NCI-H1436 (cell line): ENCODE measurements around the gene SIVA1.

Experiments used
- DNase-seq: peaks from one replicate; lab custom pipeline; 2025; lab: John Stamatoyannopoulos, UW

SIVA1 gene

DNA sequence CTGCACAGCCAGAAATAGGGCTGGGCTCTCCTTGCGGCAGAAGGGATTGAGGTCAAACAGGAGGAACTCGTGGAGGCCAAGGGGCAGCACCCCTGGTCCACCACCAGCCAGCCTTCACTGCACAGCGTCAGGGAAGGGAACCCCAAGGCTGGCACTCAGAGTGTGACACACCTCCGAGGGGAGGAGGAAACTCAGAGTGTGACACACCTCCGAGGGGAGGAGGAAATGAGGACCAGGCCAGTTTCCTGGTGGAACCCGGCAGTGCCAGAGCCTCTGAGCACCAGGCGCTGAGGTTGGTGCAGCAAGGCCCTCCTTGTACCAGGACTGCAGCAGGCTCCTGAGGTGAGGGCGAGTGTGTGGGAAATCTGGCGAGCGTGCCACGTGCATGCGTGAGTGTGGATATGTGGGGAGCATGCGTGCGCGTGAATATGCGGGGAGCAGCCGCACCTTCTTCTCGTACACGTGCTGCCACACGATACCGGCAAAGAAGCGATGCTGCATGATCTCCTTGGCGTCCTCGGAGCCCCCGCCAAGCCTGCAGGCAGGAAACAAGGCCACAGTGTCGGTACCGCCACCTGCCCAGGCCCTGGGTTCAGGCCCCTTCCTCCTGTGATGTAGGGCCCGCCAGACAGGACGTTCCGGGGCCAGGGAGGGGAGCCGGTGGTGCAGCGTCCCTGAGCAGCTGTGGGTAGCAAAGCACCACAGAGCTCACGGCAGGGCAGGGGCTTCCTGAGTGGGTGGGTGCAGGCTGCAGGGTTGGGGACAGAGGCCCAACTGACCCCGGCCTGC is 19.2 kb downstream of the SIVA1 start:
- no peak for DNase-seq

DNA sequence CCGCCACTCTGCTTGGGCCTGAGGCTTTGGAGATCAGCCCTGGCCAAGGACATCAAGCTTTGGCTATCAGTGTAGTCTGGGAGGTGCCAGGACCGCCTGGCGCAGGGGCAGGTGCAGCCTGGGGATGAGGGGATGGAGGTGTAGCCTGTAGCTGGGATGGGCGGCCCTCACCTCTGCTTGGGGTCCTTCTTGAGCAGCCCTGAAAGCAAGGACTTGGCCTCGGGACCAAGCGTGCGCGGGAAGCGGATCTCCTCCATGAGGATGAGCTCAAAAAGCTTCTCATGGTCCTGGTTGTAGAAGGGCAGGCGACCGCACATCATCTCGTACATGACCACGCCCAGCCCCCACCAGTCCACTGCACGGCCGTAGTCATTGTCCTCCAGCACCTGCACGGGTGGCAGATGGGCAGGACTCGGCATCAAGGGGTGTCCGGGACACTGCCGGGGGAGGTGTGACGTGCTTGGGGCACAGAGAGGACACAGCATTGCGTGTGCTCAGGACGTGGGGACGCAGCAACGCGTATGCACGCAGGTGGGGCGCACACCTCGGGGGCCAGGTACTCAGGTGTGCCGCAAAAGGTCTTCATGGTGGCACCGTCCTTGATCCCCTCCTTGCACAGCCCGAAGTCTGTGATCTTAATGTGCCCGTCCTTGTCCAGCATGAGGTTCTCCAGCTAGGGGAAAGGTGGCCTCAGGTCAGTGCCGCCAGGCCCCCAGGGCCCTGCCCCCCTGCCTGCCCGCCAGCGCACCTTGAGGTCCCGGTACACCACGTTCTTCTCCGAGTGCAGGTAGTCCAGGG is 20.0 kb downstream of the SIVA1 start:
- DNase-seq: no peak

DNA sequence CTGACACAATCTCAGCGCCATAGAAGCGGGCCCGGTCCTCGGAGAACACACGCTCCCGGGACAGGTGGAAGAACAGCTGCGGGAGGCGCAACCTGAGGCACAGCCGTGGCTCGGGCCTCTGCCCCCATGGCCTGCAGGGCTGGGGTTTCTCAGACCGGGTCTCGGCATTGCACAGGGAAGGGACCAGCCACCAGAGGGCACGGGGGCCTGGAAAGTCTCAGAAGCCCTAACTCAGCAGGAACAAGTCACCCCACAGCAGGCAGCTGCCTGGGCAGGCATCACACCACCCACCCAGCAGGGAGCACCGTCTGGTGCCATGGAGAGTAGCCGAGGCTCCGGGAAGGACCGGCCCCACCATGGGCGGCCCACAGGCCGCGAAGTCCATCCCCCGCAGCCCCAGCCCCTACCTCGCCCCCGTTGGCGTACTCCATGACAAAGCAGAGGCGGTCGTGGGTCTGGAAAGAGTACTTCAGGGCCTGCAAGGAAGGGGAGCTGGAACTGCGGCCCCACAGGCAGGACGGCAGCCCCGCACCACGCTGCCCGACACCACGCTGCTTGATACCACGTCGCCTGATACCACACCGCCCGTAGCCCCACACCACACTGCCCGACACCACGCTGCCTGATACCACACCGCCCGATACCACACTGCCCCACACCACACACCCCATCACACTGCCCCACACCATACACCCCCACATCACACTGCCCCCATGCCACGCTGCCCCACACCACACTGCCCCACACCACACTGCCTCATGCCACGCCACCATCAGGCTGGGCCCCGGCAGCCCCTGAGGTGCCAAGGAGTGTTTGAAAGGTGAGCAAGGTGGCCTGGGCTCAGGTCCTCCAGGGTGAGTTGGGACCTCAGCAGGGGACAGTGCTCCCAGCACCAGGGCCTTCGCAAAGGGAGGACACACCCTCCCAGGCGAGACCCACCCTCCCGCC is 20.8 kb downstream of the SIVA1 start:
- DNase-seq: no peak

DNA sequence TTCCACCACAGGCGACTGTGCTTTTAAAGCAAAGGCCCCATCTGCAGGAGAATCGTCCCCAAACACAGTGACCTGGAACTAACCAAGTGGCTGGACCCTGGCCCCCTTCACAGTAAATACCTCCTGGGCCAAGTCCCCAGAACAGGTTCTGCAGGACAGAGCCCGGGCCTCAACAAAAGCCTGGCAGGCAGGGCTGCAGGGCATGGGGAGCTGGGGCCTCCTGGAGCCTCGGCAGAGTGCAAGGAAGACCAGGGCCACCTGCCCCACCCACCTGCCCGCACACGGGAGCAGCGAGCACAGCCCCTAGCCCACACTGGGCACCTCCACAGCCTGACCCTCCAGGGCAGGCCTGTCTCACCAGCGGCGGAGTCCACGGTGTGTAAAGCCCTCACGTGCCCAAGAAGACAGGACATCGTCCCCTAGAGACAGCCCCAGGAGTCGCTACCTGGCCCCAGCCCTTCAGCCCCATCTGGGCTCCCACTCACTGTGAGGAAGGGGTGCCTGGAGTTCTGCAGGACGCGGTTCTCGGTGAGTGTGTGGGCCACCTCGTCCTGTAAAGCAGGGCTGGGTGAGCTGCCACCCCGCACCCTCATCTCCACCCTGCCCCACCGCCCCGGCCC is 21.6 kb downstream of the SIVA1 start:
- DNase-seq: no peak

DNA sequence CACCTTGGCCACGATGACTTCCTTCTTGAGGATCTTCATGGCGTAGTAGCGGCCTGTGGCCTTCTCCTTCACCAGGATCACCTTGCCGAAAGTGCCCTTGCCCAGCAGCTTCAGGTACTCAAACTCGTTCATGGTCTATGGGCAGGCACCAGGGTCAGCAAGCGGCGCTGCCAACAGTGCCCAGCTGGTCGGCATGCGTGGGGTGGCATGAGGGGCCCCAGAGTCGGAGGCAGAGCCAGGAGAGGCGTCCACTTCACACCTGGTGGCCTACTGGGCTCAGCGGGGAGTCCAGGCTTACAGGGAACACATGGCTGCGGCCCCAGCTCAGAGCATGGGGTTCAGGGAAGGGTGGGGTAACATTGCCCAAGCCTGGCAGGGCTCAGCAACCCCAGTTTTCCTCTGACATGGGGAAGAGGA is 22.1 kb downstream of the SIVA1 start:
- no peak for DNase-seq

DNA sequence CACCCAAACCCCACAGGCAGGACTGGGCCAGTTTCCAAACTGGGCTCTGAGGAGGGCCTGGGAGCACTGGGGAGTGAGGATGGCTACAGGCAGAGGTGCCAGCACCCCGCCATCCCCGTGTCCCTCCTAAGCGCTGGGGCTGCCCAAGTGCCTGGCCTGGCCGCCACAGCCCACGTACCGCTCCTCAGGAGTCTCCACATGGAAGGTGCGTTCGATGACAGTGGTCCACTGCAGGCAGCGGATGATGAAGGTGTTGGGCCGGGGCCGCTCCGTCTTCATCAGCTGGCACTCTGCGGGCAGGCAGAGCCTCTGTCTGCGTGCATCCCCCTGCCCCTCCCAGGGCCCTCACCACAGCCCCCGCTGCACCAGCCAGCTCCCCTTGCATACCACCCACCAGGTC is 23.5 kb downstream of the SIVA1 start:
- DNase-seq: no peak

DNA sequence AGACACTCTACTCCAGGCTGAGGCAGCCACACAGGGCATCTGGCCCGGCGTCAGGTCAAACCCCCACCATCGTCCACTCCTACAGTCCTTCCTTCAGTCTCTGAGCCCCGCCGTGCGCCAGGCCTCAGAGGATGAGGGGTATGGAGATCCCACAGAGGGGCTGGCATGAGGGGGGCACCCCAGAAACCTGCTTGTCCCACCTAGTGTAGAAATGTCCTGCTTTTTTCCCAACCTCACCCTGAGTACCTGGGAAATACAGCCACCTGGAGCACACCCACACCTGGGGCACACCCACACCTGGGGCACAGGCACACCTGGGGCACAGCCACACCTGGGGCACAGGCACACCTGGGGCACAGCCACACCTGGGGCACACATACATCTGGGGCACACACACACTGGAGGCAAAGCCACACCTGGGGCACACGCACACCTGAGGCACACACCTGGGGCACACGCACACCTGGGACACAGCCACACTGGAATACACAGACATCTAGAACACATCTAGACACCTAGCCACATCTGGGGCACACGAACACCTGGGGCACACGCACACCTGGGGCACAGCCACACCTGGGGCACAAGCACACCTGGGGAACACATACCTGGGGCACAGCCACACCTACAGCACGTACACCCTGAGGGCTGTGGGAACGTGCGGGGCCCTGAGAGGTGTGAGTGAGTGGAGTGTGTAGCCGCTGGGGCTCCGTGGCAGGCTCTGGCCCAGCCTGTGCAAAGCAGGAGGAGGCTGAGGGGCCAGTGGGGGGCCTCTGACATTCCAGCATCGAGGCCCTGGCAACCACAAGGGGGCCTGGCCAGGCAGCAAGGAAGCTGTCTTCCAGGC is 24.2 kb downstream of the SIVA1 start:
- DNase-seq: no peak

DNA sequence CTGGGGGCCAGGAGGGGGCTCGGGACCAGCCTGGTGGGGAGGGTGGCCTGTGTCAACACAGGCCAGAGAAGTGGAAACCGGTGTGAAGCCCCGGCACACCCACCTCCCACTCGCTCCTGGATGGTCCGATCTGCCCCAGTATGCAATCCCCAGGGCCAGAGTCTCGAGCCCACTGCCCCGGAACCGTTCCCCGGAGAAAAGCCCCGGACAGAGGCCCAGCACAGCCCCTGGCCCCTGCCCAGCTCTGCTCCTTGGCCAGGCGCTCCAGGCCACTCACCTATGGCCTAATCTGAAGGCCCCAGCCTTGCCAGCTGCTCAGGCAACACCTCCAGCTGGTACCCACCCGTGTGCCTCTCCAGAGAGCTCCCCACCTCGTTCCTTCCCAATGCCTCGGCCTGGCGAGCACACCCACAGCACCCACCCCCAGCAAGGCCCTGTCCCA is 24.9 kb downstream of the SIVA1 start:
- DNase-seq: no peak

DNA sequence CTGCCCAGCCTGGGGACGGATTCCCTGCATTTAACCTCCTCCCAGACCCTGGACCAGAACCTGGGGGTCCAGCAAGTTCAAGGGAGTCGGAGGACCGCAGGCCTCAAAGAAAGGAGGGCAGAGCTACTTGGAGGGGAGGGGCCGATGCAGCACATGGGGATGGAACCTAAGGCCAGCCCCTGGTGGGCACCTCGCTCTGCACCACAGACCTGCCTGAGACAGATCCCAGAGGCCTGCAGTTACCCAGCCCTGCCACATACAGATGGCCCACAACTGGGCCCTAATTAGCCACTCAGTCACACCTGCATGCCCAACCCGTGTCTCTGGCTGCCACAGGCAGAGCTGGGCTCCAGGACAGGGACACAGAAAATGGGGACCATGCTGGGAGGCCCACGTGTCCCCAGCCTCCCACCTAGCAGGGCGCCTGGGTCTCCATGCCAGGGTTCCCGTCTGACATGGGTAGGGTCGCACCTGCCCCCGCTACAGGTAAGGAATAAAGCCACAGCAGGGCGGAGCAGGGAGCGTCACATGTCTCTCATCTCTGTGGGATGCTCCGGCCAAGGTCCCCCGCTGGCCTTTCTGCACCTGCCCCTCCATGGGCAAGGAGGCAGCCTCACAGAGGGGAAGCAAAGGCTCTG is 25.9 kb downstream of the SIVA1 start:
- DNase-seq: no peak

DNA sequence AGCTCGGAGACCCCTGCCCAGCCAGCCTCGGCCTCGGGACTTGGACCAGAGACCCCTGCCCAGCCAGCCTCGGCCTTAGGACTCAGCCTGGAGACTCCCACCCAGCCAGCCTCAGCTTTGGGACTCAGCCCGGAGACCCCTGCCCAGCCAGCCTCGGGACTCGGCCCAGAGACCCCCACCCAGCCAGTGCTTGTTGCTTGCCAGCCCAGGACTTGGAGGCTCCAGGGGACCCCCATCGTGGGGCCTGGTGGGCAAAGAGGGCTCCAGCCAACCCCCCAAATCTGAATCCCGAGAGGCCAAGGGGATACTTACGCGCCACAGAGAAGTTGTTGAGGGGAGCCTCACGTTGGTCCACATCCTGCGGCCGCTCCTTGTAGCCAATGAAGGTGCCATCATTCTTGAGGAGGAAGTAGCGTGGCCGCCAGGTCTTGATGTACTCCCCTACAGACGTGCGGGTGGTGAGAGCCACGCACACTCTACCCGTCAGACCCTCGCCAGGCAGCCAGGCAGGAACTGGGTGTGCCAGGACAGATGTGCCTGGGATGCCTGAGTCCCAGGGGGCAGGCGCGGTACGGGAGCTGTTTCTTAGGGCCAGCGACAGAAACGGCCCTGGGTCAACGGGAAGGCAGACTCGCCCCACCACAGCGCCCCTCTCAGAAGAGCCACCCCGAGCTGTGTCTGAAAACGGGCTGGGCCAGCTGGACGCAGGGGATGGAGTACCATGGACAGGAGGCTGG is 27.0 kb downstream of the SIVA1 start:
- DNase-seq: no peak

DNA sequence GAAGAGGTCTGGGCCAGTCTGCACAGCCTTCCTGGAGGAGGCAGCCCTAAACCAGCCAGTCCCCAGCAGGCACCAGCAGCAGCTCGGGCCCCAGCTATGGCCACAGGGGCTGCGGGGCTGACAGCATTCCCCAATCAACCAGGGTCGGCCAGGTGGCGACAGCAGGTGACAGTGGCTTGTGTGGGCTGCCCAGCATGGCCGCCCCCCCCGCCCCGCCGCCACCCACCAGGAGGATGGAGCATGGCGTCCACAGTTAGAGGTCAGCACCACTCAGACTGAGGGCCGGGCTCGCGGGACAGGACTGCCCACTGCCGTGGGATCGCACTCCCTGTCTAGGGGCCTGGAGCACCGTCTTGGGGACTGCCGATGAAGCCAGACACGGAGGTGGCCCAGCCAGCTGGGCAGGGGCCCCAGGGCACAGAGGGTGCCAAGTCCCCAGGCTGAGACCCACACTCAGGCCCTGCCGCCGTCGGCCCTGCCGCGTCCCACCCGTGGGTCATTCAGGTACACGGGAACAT is 27.6 kb downstream of the SIVA1 start:
- no peak for DNase-seq

DNA sequence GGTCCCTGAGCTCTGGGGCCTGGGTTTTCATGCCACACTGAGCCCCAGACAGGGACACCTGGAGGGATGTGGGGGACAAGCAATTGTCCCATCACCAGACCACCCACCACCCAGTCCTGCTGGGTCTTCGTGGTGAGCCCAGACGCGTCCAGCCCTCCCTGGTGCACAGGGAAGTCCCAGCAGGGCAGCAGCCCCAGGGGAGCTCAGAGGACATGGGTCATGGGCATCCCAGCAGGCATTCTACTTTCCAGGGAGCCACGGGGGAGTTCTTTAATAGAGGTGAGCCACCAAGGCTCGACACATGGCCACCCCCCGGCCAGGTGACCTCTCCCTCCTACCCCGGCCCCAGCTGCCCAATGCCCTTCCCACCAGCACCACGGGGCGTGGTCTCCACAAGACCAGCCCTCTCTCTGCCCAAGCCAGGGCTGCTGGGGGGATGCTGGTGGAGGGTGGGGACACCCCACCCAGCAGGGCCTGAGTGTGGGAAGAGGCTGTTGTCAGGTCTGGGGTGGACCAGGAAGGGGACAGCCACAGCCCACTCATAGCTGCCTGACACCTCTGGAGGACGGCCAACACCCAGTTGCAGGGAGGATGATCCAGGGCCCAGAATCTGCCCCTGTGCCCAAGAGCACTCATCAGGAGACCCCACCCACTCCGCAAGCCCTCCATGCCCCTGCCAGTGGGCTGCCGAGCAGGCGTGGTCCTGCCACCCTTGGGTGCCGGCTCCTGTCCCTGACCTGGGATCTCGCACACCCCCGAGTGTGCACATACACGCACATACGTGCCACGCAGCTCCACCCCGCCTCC is 28.5 kb downstream of the SIVA1 start:
- no peak for DNase-seq

DNA sequence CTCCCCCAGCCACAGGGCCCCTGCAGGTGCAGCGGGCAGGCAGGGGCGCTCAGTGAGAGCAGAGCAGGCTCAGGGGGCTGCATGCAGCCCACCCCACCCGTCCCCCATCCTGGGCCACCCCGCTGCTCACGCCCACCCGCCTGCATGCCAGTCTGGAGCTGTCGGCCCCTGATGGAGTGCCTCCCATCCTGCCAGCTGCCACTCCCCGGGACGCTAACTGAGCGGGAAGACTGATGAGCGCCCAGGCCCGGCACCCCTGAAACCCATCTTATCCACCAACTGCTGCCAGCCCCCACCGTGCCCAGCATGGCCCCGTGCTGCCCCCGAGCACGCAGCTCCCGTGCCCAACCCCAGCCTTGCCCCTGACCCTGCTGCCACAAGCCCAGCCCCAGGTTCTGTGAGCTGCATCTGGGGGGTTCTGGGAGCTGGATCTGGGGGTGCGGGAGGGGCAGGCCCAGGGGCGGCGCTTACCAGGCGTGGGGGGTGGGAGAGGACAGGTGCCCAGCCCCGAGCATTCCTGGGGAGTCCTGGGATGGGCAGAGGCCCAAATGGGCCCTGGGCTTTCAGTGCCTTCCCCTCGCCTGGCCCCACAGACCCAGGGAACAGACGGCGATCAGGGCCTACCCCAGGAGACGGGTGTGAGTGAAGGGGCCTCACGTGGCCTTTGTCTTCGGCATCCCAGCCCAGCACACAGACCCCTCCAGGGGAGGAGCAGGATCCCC is 29.3 kb downstream of the SIVA1 start:
- DNase-seq: no peak

DNA sequence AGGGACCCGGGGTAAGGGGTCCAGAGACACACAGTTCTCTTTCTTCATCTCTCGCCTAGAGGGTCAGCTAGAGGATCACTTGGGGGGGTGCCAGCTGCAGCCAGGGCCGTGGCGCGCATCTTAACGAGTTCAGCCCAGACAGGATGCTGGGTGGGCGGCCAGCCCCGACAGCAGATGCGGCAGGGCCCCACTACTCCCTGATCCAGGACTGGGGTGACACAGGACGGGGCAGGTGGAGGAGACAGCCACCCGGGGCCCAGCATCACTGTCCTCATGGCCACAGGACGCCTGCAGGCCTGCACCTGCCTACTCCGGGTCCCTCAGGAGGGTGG is 29.8 kb downstream of the SIVA1 start:
- DNase-seq: no peak

DNA sequence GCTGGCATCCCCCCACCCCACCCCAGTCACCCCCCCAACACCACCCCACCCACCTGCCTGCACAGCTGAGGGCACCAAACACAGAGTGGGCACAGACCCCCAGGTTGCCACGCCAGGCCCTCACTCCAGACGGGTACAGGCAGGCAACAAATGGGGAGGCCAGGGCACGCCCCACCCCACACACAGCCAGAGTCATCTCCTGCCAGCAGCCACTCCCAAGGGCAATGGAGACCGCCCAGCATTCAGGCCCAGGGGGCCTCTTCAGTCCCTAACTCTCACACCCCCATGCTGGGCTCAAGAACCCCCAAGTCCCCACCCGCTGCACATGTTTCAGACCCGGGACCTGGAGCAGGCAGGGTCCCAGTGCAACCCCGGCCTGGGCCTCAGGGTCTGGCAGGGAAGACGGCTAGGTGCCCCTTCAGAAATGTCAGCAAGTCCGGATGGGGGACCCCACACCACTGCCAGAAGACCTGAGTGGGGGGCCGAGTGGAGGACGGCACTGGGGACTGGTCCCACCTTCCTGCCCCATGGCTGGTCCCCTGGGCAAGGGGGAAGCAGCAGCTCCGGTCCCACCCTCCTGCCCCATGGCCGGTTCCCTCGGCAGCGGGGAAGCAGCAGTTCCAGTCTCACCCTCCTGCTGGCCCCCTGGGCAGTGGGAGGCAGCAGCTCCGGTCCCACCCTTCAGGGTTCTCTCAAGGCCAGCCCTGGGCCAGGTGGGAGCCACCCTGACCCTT is 30.7 kb downstream of the SIVA1 start:
- DNase-seq: no peak

DNA sequence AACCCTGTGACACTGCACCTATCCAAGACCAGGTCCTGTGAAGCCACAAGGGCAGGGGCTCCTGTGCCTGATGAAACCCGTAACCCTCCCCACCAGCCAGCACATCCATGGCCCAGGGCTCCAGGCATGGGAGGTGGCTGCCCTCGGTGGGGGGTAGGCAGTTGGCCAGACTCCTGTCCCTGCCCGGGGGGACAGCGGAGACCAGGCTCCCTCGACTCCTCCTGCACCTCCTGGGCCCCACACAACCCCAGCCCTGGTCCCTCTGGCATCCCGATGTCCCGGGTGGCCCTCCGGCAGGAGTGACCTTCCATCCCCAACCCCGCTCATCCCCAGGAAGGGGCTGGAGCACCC is 31.2 kb downstream of the SIVA1 start:
- DNase-seq: no peak
